WI38 (cell line): ENCODE data around the gene FRMD4A.

Experiments
- H3K4me3 ChIP-seq: 2 replicates; pipeline ENCODE4 v1.5.1; 2011; ENCODE audit warnings: low read depth, mild to moderate bottlenecking, control low read depth, low read length
- TF ChIP-seq, protein P1 (sequence below): IDR thresholded peaks from 2 replicates; pipeline ENCODE4 v1.5.1; 2012; ENCODE audit warnings: low read depth, mild to moderate bottlenecking, control low read depth, low read length

Gene FRMD4A

GRCh38 chr10:14179251-14179650 lies 151.5 kb downstream of the FRMD4A start:
- H3K4me3 ChIP-seq: no peak overlapping the region
- TF ChIP-seq, protein P1, sequence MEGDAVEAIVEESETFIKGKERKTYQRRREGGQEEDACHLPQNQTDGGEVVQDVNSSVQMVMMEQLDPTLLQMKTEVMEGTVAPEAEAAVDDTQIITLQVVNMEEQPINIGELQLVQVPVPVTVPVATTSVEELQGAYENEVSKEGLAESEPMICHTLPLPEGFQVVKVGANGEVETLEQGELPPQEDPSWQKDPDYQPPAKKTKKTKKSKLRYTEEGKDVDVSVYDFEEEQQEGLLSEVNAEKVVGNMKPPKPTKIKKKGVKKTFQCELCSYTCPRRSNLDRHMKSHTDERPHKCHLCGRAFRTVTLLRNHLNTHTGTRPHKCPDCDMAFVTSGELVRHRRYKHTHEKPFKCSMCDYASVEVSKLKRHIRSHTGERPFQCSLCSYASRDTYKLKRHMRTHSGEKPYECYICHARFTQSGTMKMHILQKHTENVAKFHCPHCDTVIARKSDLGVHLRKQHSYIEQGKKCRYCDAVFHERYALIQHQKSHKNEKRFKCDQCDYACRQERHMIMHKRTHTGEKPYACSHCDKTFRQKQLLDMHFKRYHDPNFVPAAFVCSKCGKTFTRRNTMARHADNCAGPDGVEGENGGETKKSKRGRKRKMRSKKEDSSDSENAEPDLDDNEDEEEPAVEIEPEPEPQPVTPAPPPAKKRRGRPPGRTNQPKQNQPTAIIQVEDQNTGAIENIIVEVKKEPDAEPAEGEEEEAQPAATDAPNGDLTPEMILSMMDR: no peak

DNA sequence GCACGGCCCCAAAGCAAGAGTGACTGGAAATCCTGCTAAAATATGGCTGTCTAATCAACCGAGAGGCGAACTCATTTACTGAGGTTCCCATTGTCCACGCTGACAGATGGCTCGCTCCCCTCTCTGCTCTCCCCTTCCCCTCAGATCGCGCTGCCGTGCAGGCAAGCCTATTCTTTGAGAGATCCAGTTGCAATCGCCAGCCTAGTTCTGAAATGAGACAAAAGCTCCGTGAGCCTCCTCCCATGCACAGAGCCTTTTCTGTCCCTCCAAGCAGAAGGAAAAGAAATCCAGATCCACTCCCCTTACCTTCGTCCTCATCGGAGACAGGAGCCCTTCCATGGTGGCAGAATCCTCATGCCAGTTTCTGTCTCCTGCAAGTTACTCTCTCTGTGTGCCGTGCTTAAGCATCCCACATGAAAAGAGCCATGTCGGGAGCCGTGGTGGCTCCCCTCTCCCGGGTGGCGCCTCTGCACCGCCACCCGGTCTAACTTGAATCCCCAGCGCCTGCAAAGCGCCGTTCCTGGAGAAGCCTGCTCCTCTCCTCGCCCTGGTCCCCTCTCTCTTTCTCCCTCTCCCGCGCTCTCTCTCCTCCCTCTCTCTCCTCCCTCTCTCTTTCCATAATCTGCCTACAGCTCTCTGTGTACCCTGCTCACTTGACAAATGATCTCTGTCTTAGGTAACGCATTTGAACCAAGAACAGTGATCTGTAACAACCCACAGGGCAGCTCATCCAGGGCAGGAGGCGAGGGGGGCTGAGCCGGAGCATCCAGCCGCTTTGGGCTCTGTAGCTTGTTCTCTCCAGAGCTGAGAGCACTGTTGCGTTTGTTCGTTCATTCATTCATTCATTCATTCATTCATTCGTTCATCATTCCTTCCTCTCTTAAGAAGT lies 156.8 kb downstream of the FRMD4A start:
- H3K4me3 ChIP-seq: peak overlapping the region; percentile 60
- TF ChIP-seq, protein P1: no peak

- H3K4me3 ChIP-seq: peak overlapping the region; percentile 60
- TF ChIP-seq, protein P1: no peak
Measured at GRCh38 chr10:14173391-14173705, 157.4 kb downstream of the FRMD4A start.

- no peak overlapping the region for H3K4me3 ChIP-seq
- TF ChIP-seq, protein P1: no peak
Measured at GRCh38 chr10:14172336-14172950, 158.3 kb downstream of the FRMD4A start.

- H3K4me3 ChIP-seq: no peak overlapping the region
- TF ChIP-seq, protein P1: no peak
Measured at GRCh38 chr10:14171336-14171735, 159.4 kb downstream of the FRMD4A start.

DNA sequence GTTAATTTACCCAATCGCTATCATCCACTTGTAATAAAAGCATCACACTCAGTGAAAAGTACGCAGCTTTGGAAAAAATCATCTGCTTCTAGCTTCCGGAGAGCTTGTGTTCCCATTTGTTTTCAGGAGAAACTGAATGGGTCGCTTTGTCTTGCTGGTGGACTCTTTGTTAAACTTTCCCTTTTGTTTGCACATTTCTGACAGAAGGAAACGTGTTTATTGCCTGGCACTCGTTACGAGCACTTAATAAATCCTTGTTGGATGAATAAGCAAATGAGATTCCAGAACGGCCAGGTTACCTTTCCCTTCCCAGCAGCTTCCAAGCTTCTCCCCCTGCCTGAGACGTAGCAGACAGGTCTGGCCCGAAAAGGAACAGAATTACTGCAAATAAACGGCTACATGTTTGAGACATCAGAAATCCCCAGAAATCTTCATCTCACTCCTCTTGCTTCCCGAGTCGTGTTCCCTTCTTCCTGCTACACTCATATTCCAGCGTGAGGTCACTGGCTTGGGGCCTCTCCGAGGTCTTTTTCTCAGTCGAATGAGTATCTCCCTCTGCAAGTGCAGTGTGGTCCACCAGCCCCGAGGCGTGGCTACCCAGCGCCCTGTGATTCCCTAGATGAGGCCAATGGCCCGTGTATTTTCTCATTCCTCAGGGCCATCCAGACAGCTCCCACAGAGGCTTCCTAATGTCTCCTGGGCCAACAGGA lies 167.2 kb downstream of the FRMD4A start:
- no peak overlapping the region for H3K4me3 ChIP-seq
- TF ChIP-seq, protein P1: no peak
